CD4-positive, alpha-beta memory T cell (primary cell): ENCODE results near the gene MOV10L1. TPM values are rescaled to one million over a fixed set of nuclear protein-coding genes. Genes with fewer than 3 reads are reported as not detected.

ENCODE experiments used
- CTCF ChIA-PET: fragments of 350-600 bp; sonication (Branson Sonifier 250); formaldehyde crosslinking; loops from one replicate; lab custom pipeline; 2021; ENCODE audit warnings: inconsistent platforms; ENCODE audit not compliant: partially characterized antibody; lab: Charles Lee
- POLR2A ChIA-PET: fragments of 350-600 bp; sonication (Branson Sonifier 250); formaldehyde crosslinking; loops from one replicate; lab custom pipeline; 2021; ENCODE audit not compliant: partially characterized antibody; lab: Charles Lee
- DNase-seq, 5 donors: peaks; one replicate each; pipeline versions ENCODE4 v3.0.0 to v3.0.0-alpha.2; 2020 to 2022; ENCODE audit warnings: mixed read lengths in 1 of 5
- H3K27ac ChIP-seq: one replicate; pipeline ENCODE4 v1.7.0; 2013; ENCODE audit warnings: low read depth, low read length
- H3K27me3 ChIP-seq: 2 replicates; pipeline ENCODE4 v1.7.0; 2013; ENCODE audit warnings: mild to moderate bottlenecking, low read length, moderate library complexity; ENCODE audit not compliant: insufficient read depth
- H3K36me3 ChIP-seq: 2 replicates; pipeline ENCODE4 v1.7.0; 2013; ENCODE audit warnings: mild to moderate bottlenecking, low read length, moderate library complexity; ENCODE audit not compliant: insufficient read depth
- H3K4me1 ChIP-seq: 2 replicates; pipeline ENCODE4 v1.7.0; 2013; ENCODE audit warnings: mild to moderate bottlenecking, low read length, moderate library complexity; ENCODE audit not compliant: insufficient read depth
- H3K4me3 ChIP-seq, 2 donors: one replicate each; pipeline ENCODE4 v1.7.0; 2013; ENCODE audit warnings: low read length in 2 of 2, mild to moderate bottlenecking in 1 of 2
- H3K9me3 ChIP-seq, 2 donors: one replicate each; pipeline ENCODE4 v1.7.0; 2013; ENCODE audit warnings: low read length in 2 of 2, control low read depth in 1 of 2; ENCODE audit not compliant: control insufficient read depth in 1 of 2
- H3K27ac Mint-ChIP-seq, 7 donors: one replicate each; pipeline ENCODE4 v1.8.0; 2020 to 2021; ENCODE audit warnings: mixed read lengths in 7 of 7, mild to moderate bottlenecking in 6 of 7, inconsistent platforms in 3 of 7, moderate library complexity in 3 of 7
- H3K27me3 Mint-ChIP-seq, 2 donors: one replicate each; pipeline ENCODE4 v1.8.0; 2020 to 2021; ENCODE audit warnings: mixed read lengths in 2 of 2
- H3K36me3 Mint-ChIP-seq, 2 donors: one replicate each; pipeline ENCODE4 v1.8.0; 2020 to 2021; ENCODE audit warnings: mixed read lengths in 2 of 2, inconsistent platforms in 1 of 2, mild to moderate bottlenecking in 1 of 2
- H3K4me1 Mint-ChIP-seq, 4 donors: one replicate each; pipeline ENCODE4 v1.8.0; 2020 to 2021; ENCODE audit warnings: mixed read lengths in 4 of 4, mild to moderate bottlenecking in 1 of 4
- H3K4me3 Mint-ChIP-seq, 8 donors: one replicate each; pipeline ENCODE4 v1.8.0; 2020 to 2021; ENCODE audit warnings: mixed read lengths in 8 of 8, mild to moderate bottlenecking in 7 of 8, moderate library complexity in 6 of 8, inconsistent platforms in 3 of 8
- H3K9me3 Mint-ChIP-seq, 8 donors: one replicate each; pipeline ENCODE4 v1.8.0; 2020 to 2021; ENCODE audit warnings: mixed read lengths in 8 of 8, mild to moderate bottlenecking in 5 of 8, inconsistent platforms in 3 of 8, moderate library complexity in 1 of 8
- intact Hi-C: fragments of 100-400 bp; cut with micrococcal nuclease; formaldehyde crosslinking; loops from one replicate; pipeline ENCODE4 v1.15.1; 2023
- polyA plus RNA-seq, 2 donors: library from polyadenylated mRNA; unstranded; fragments of 300-500 nt; fragmentation: Illumina TruSeq; gene quantifications; one replicate each; pipeline ENCODE4 v1.2.3, GENCODE V29; 2021
- total RNA-seq, 2 experiments: library from RNA; stranded (reverse); gene quantifications; one replicate each; pipeline ENCODE4 v1.2.3, GENCODE V29; 2021

Gene MOV10L1
- total and polyA plus RNA-seq, 4 experiments from 2014 or later = not detected

GRCh38 chr22:50061141-50061823 lies 28.5 kb upstream of the MOV10L1 start:
- intact Hi-C loops = no loop called here
- no peaks in the 10 kb centered on the region for H3K36me3 Mint-ChIP-seq
- Histone ChIP-seq H3K9me3 (no peaks in the 10 kb centered on the region), H3K27me3 (peaks cover 5% of the 10 kb centered on the region), H3K4me1 (no peaks in the 10 kb centered on the region), H3K27ac (no peak overlapping the region), H3K4me3 (no peak overlapping the region), H3K36me3 (no peaks in the 10 kb centered on the region)
- H3K27me3 Mint-ChIP-seq = peaks cover 13 to 21% of the 10 kb centered on the region in 2 donors
- no peak for DNase-seq
- H3K4me1 Mint-ChIP-seq = no peaks in the 10 kb centered on the region
- ChIA-PET POLR2A (no interaction called here), CTCF (no interaction called here)
- no peak overlapping the region for H3K27ac Mint-ChIP-seq
- no peak overlapping the region for H3K4me3 Mint-ChIP-seq
- peaks cover 0 to 2% (median 0%) of the 10 kb centered on the region in 8 donors for H3K9me3 Mint-ChIP-seq

- H3K36me3 ChIP-seq = no peaks in the 10 kb centered on the region
- CTCF ChIA-PET = no interaction called here
- H3K27ac ChIP-seq = no peak overlapping the region
- Mint-ChIP-seq H3K9me3 (peaks cover 0 to 2% (median 0%) of the 10 kb centered on the region in 8 donors), H3K4me3 (no peak overlapping the region), H3K27ac (no peak overlapping the region), H3K4me1 (no peaks in the 10 kb centered on the region), H3K27me3 (peaks cover 11 to 17% of the 10 kb centered on the region in 2 donors), H3K36me3 (no peaks in the 10 kb centered on the region)
- no peaks in the 10 kb centered on the region for H3K4me1 ChIP-seq
- H3K4me3 ChIP-seq = no peak overlapping the region
- peaks cover 5% of the 10 kb centered on the region for H3K27me3 ChIP-seq
- no peak for DNase-seq
- POLR2A ChIA-PET = no interaction called here
- intact Hi-C loops = no loop called here
- no peaks in the 10 kb centered on the region for H3K9me3 ChIP-seq
These were observed 27.9 kb upstream of the MOV10L1 start for GRCh38 chr22:50061824-50062355.

GRCh38 chr22:50062509-50063135 lies 27.2 kb upstream of the MOV10L1 start:
- Mint-ChIP-seq H3K4me3 (no peak overlapping the region), H3K9me3 (peaks cover 0 to 2% (median 0%) of the 10 kb centered on the region in 8 donors), H3K36me3 (no peaks in the 10 kb centered on the region), H3K27me3 (peaks cover 11 to 15% of the 10 kb centered on the region in 2 donors), H3K4me1 (no peaks in the 10 kb centered on the region), H3K27ac (no peak overlapping the region)
- H3K9me3 ChIP-seq = no peaks in the 10 kb centered on the region
- DNase-seq = no peak
- peaks cover 1% of the 10 kb centered on the region for H3K27me3 ChIP-seq
- H3K27ac ChIP-seq = no peak overlapping the region
- no peaks in the 10 kb centered on the region for H3K4me1 ChIP-seq
- ChIA-PET CTCF (no interaction called here), POLR2A (no interaction called here)
- H3K36me3 ChIP-seq = no peaks in the 10 kb centered on the region
- H3K4me3 ChIP-seq = no peak overlapping the region
- intact Hi-C loops = no loop called here

- intact Hi-C loops = no loop called here
- POLR2A ChIA-PET = no interaction called here
- CTCF ChIA-PET = no interaction called here
- Mint-ChIP-seq H3K4me1 (no peaks in the 10 kb centered on the region), H3K27ac (no peak overlapping the region), H3K36me3 (no peaks in the 10 kb centered on the region), H3K27me3 (peaks cover 11 to 13% of the 10 kb centered on the region in 2 donors), H3K9me3 (peaks cover 0 to 2% (median 0%) of the 10 kb centered on the region in 8 donors), H3K4me3 (no peak overlapping the region)
- Histone ChIP-seq H3K36me3 (no peaks in the 10 kb centered on the region), H3K4me3 (no peak overlapping the region), H3K4me1 (no peaks in the 10 kb centered on the region), H3K9me3 (no peaks in the 10 kb centered on the region), H3K27me3 (no peaks in the 10 kb centered on the region), H3K27ac (no peak overlapping the region)
- no peak for DNase-seq
These were observed 26.0 kb upstream of the MOV10L1 start for GRCh38 chr22:50063589-50064393.

GRCh38 chr22:50064453-50064852 lies 25.4 kb upstream of the MOV10L1 start:
- no peak overlapping the region for H3K27ac ChIP-seq
- no peaks in the 10 kb centered on the region for H3K27me3 ChIP-seq
- Mint-ChIP-seq H3K36me3 (no peaks in the 10 kb centered on the region), H3K4me3 (no peak overlapping the region), H3K9me3 (peaks cover 0 to 2% (median 0%) of the 10 kb centered on the region in 8 donors), H3K27me3 (peaks cover 9 to 10% of the 10 kb centered on the region in 2 donors), H3K4me1 (no peaks in the 10 kb centered on the region), H3K27ac (no peak overlapping the region)
- no peaks in the 10 kb centered on the region for H3K4me1 ChIP-seq
- no peak overlapping the region for H3K4me3 ChIP-seq
- POLR2A ChIA-PET = no interaction called here
- intact Hi-C loops = no loop called here
- H3K9me3 ChIP-seq = no peaks in the 10 kb centered on the region
- no peak for DNase-seq
- no peaks in the 10 kb centered on the region for H3K36me3 ChIP-seq
- CTCF ChIA-PET = no interaction called here

- H3K4me3 ChIP-seq = no peak overlapping the region
- H3K4me3 Mint-ChIP-seq = no peak overlapping the region
- no peaks in the 10 kb centered on the region for H3K36me3 ChIP-seq
- H3K4me1 Mint-ChIP-seq = no peaks in the 10 kb centered on the region
- POLR2A ChIA-PET = no interaction called here
- no peaks in the 10 kb centered on the region for H3K27me3 ChIP-seq
- H3K9me3 ChIP-seq = no peaks in the 10 kb centered on the region
- no peaks in the 10 kb centered on the region for H3K4me1 ChIP-seq
- CTCF ChIA-PET = no interaction called here
- no peak for DNase-seq
- intact Hi-C loops = no loop called here
- peaks cover 0 to 2% (median 0%) of the 10 kb centered on the region in 8 donors for H3K9me3 Mint-ChIP-seq
- no peak overlapping the region for H3K27ac Mint-ChIP-seq
- peaks cover 0 to 2% of the 10 kb centered on the region in 2 donors for H3K27me3 Mint-ChIP-seq
- H3K36me3 Mint-ChIP-seq = no peaks in the 10 kb centered on the region
- no peak overlapping the region for H3K27ac ChIP-seq
These were observed 22.6 kb upstream of the MOV10L1 start for GRCh38 chr22:50067244-50067643.

- no peak for DNase-seq
- H3K27me3 ChIP-seq = no peaks in the 10 kb centered on the region
- Mint-ChIP-seq H3K27me3 (peaks cover 0 to 2% of the 10 kb centered on the region in 2 donors), H3K4me1 (no peaks in the 10 kb centered on the region), H3K9me3 (peaks cover 0 to 2% (median 0%) of the 10 kb centered on the region in 8 donors), H3K36me3 (no peaks in the 10 kb centered on the region), H3K4me3 (no peak overlapping the region), H3K27ac (no peak overlapping the region)
- POLR2A ChIA-PET = no interaction called here
- CTCF ChIA-PET = no interaction called here
- H3K27ac ChIP-seq = no peak overlapping the region
- H3K9me3 ChIP-seq = no peaks in the 10 kb centered on the region
- no peaks in the 10 kb centered on the region for H3K4me1 ChIP-seq
- intact Hi-C loops = no loop called here
- no peaks in the 10 kb centered on the region for H3K36me3 ChIP-seq
- no peak overlapping the region for H3K4me3 ChIP-seq
These were observed 21.7 kb upstream of the MOV10L1 start for GRCh38 chr22:50068096-50068495.
